Activated effector memory CD4-positive, alpha-beta T cell treated with anti-CD3 and anti-CD28 coated beads, Interleukin-2, amount 50 U/mL, for 16 hours (primary cell): ENCODE measurements around the gene SLC20A1.
"Not testable (repeated sequence)": the region's sequence is repeated elsewhere in the genome, so short reads cannot be mapped to it uniquely, and the experiment has no call there.

ENCODE experiments used
- DNase-seq: peaks from one replicate; pipeline ENCODE4 v3.0.0-alpha.2; 2020

The SLC20A1 gene, protein sequence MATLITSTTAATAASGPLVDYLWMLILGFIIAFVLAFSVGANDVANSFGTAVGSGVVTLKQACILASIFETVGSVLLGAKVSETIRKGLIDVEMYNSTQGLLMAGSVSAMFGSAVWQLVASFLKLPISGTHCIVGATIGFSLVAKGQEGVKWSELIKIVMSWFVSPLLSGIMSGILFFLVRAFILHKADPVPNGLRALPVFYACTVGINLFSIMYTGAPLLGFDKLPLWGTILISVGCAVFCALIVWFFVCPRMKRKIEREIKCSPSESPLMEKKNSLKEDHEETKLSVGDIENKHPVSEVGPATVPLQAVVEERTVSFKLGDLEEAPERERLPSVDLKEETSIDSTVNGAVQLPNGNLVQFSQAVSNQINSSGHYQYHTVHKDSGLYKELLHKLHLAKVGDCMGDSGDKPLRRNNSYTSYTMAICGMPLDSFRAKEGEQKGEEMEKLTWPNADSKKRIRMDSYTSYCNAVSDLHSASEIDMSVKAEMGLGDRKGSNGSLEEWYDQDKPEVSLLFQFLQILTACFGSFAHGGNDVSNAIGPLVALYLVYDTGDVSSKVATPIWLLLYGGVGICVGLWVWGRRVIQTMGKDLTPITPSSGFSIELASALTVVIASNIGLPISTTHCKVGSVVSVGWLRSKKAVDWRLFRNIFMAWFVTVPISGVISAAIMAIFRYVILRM

GRCh38 chr2:112645310-112646101 lies at the start of gene SLC20A1:
TSS of gene SLC20A1 (plus strand) at chr2:112645939. CDS start at chr2:112646829, 890 bp downstream.
- DNase-seq: peak; percentile 100

DNA sequence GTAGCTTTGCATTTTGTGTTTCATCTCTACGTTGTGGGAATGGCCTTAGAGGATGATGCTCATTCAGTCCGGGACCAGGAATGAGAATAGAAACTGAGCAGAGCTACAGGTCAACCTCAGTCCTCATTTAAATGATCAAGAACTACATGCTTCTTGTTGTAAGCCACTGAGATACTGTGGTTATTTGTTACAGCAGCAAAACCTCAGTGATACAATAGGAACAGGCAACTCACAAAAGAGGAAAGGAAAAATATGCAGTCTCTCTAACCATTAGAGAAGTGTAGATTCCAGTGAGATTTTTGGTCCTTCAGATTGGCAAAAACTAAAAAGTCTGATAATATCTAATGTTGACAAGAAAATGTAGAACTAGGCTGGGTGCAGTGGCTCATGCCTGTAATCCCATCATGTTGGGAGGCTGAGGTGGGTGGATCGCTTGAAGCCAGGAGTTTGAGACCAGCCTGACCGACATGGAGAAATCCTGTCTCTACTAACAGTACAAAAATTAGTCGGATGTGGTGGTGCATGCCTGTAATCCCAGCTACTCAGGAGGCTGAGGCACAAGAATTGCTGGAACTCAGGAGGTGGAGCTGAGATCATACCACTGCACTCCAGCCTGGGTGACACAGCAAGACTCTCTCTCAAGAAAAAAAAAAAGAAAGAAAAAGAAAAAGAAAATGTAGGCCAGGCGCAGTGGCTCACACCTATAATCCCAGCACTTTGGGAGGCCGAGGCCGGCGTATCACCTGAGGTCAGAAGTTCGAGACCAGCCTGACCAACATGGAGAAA lies 48.0 kb upstream of the SLC20A1 start:
- peak; percentile 37 for DNase-seq

DNA sequence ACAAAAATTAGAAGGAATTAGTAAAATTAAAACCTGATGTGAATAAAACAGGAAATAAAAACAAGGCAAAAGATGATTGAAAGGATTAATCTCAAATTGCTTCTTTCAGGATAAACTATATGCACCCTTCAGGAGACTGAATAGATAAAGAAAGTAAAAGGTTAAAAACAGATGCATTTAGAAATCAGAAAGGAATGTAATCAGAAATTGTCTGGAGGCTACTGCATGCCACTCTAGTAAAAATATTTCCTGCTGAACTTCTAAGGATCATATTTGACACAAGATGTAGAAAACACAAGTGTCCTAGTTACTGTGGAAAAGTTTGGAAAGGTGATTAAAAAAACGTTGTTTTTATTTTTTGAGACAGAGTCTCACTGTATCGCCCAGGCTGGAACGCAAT lies 45.1 kb upstream of the SLC20A1 start:
- no peak for DNase-seq

GRCh38 chr2:112601754-112602153 lies 44.0 kb upstream of the SLC20A1 start:
- DNase-seq: peak; percentile 24

DNA sequence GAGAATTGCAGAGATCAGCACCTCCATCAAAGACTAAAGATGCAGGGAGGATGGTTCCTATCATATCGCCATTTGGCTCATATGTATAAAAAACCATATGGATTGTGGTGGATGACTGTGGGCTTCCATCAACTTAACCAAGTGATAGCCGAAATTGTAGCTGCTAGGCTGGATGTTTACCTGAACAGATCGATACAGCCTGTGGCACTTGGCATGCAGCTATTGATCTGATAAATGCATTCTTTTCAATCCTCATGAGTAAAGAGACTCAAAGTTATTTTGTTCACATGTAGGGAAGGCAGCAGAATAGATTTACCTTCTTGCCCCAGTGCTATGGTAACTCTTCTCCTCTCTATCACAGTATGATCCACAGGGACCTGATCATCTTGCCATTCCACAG lies 42.8 kb upstream of the SLC20A1 start:
- DNase-seq: no peak

DNA sequence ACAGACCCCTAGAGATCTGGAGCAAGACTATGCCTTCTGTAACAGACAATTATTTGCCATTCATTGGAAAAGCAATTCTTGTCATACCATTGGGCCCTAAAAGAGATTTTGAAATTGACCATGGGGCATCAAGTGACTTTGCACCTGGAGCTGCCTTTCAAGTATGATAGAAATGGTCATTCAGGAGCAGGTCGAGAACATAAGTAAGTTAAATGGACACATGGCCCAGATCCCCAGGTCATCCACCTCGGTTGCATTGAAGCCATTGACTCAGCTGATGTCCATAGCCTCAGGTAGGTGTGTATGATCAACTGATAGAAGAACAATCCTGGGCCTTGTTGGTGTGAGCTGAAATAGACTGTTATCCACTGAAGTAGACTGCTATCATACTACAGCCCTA lies 42.0 kb upstream of the SLC20A1 start:
- DNase-seq: peak; percentile 8

GRCh38 chr2:112604952-112605351 lies 40.8 kb upstream of the SLC20A1 start:
- no peak for DNase-seq

GRCh38 chr2:112605926-112606325 lies 39.8 kb upstream of the SLC20A1 start:
- no peak for DNase-seq

DNA sequence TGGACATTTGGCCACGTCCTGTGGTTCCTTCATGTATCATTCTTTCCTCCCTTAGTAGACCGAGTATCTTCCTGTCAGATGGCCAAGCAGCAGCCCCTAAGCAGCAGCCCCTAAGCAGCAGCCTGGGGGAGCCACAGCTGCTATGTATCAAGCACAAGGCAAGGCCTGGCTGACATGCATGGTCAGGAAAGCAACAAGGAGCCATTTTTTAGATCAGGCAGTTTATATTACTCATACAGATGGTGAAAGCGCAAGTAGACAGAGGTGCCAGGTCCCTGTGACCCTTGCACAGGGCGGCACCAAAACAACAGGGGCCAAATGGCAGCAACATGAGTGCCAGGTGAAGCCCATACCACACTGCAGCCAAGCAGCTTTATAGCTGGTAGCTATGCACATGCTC lies 39.2 kb upstream of the SLC20A1 start:
- DNase-seq: no peak

GRCh38 chr2:112607680-112608438 lies 37.9 kb upstream of the SLC20A1 start:
- no peak for DNase-seq

DNA sequence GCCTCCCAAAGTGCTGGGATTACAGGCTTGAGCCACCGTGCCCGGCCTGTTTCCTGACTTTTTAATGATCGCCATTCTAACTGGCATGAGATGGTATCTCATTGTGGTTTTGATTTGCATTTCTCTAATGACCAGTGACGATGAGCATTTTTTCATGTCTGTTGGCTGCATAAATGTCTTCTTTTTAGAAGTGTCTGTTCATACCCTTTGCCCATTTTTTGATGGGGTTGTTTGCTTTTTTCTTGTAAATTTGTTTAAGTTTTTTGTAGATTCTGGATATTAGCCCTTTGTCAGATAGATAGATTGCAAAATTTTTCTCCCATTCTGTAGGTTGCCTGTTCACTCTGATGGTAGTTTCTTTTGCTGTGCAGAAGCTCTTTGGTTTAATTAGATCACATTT lies 36.4 kb upstream of the SLC20A1 start:
- DNase-seq: not testable (repeated sequence)

DNA sequence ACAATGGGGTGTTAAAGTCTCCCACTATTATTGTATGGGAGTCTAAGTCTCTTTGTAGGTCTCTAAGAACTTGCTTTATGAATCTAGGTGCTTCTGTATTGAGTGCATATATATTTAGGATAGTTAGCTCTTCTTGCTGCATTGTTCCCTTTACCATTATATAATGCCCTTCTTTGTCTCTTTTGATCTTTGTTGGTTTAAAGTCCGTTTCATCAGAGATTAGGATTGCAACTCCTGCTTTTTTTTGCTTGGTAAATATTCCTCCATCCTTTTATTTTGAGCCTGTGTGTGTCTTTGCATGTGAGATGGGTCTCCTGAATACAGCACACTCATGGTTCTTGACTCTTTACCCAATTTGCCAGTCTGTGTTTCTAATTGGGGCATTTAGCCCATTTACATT lies 33.5 kb upstream of the SLC20A1 start:
- DNase-seq: not testable (repeated sequence)

GRCh38 chr2:112614201-112614840 lies 31.4 kb upstream of the SLC20A1 start:
- DNase-seq: no peak

- no peak for DNase-seq
Measured at GRCh38 chr2:112615051-112615450, 30.7 kb upstream of the SLC20A1 start.

GRCh38 chr2:112615798-112616197 lies 29.9 kb upstream of the SLC20A1 start:
- not testable (repeated sequence) for DNase-seq

DNA sequence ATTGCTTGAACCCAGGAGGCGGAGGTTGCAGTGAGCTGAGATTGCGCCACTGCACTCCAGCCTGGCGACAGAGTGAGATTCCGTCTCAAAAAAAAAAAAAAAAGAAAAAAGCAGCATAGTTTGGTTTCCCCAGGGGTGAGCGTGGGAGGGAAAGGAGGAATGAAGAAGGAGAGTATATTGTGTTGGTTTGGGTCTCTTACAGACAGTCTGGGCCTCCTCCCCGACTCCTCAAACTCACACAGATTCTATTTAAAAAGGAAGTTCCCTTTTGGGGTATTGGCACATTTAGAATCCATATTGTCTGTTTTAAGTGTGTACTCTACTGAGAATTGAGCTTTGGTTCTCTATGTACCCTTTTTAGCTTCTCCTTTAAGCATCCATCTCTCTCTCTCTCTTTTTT lies 27.4 kb upstream of the SLC20A1 start:
- no peak for DNase-seq

GRCh38 chr2:112621790-112622527 lies 23.8 kb upstream of the SLC20A1 start:
- DNase-seq: peak; percentile 24

DNA sequence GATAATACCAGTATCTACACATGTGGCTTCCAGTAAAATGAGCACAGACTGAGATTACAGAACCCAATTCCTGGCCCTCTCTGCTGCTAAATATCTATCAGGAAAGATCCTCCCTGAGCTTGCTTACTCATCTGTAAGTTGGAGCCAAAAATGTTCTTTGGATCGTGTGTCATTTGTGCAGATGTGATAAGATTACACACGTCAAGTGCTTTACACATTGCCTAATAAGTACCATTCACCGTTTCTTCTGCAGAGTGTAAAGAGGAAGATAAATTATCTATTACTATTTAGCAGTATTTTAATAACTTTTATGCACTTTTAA lies 23.2 kb upstream of the SLC20A1 start:
- no peak for DNase-seq

- DNase-seq: peak; percentile 89
Measured at GRCh38 chr2:112623913-112624777, 21.6 kb upstream of the SLC20A1 start.
